NCI-H128 (cell line): ENCODE results near the gene EXD2.

Source experiments
- DNase-seq: peaks from one replicate; lab custom pipeline; 2025; ENCODE audit not compliant: unreplicated experiment; lab: John Stamatoyannopoulos, UW

Gene EXD2

GRCh38 chr14:69246331-69246730 lies 55.0 kb downstream of the EXD2 start:
- DNase-seq: no peak

GRCh38 chr14:69247676-69248440 lies 56.6 kb downstream of the EXD2 start:
- DNase-seq: no peak

GRCh38 chr14:69249603-69250002 lies 58.3 kb downstream of the EXD2 start:
- DNase-seq: no peak

- no peak for DNase-seq
Observed at GRCh38 chr14:69252851-69253250, 61.6 kb downstream of the EXD2 start.

GRCh38 chr14:69259168-69259526 lies 67.8 kb downstream of the EXD2 start:
- DNase-seq: no peak

- DNase-seq: no peak
Observed at GRCh38 chr14:69259527-69260189, 68.4 kb downstream of the EXD2 start, which contains the start of gene GALNT16. TSS of gene GALNT16 (plus strand) at chr14:69260158. CDS start at chr14:69260291, 133 bp downstream.

GRCh38 chr14:69260190-69260860 lies 69.0 kb downstream of the EXD2 start:
- DNase-seq: no peak

- no peak for DNase-seq
Observed at GRCh38 chr14:69260861-69261564, 69.7 kb downstream of the EXD2 start.

GRCh38 chr14:69261761-69262331 lies 70.5 kb downstream of the EXD2 start:
- DNase-seq: no peak

- no peak for DNase-seq
Observed at GRCh38 chr14:69262516-69262915, 71.2 kb downstream of the EXD2 start.

- no peak for DNase-seq
Observed at GRCh38 chr14:69263364-69263763, 72.1 kb downstream of the EXD2 start.

- no peak for DNase-seq
Observed at GRCh38 chr14:69263771-69264170, 72.5 kb downstream of the EXD2 start.

- DNase-seq: no peak
Observed at GRCh38 chr14:69266572-69267345, 75.5 kb downstream of the EXD2 start.

GRCh38 chr14:69267492-69267891 lies 76.2 kb downstream of the EXD2 start:
- no peak for DNase-seq

GRCh38 chr14:69268223-69268622 lies 76.9 kb downstream of the EXD2 start:
- DNase-seq: no peak

GRCh38 chr14:69268763-69269162 lies 77.5 kb downstream of the EXD2 start:
- DNase-seq: no peak

GRCh38 chr14:69269381-69269780 lies 78.1 kb downstream of the EXD2 start:
- DNase-seq: no peak

GRCh38 chr14:69270097-69270496 lies 78.8 kb downstream of the EXD2 start:
- no peak for DNase-seq

- DNase-seq: no peak
Observed at GRCh38 chr14:69270795-69271708, 79.8 kb downstream of the EXD2 start.
